ENCODE results near the gene GUCY1A2. TPM values are rescaled to one million over a fixed set of nuclear protein-coding genes. Genes with fewer than 3 reads are reported as not detected.
"Not testable (repeated sequence)": the region's sequence is repeated elsewhere in the genome, so short reads cannot be mapped to it uniquely, and the experiment has no call there.

GUCY1A2 gene
- total RNA-seq, 6 donors from 2014 or later = 4.2 to 22.9 (median 9.2) TPM

DNA sequence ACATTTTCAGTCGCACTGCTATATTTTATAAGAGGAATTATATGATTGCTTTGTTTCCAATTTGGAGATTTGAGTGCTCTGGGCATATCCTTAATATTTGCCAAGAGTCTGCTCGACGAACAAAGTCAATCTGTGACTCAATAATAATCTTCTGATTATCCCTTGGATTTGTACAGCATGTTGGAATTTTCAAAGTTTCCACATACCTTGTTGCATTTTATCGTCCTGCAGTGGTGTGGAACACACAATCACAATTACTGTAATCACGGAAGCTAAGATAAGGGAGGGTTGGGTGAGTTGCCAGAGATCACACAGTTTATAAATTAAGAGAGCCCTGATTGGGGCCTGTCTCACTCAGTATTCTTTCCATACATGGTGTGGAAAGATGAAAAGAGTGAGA, 189.3 kb downstream of the GUCY1A2 start:
- no peaks in the 10 kb centered on the region for H3K27me3 ChIP-seq
- ATAC-seq (ENCODE audit: low FRiP score in 2 of 2) (no peak), DNase-seq (no peak)
- H3K36me3 ChIP-seq = no peaks in the 10 kb centered on the region
- no peaks in the 10 kb centered on the region for H3K4me1 ChIP-seq
- H3K4me3 ChIP-seq = no peak overlapping the region
- H3K27ac ChIP-seq = no peak overlapping the region
- 61 to 63% methylated on average over 5 of the region's 5 CpGs for WGBS, 2 donors
- no peaks in the 10 kb centered on the region for H3K9me3 ChIP-seq
- TF ChIP-seq EP300 (IDR thresholded peaks at IDR 0.05) = no peak
- TF ChIP-seq POLR2AphosphoS5 (IDR thresholded peaks at IDR 0.05) = no peak
- no peak for TF ChIP-seq CTCF (IDR thresholded peaks at IDR 0.05)
- no peak for TF ChIP-seq POLR2A (IDR thresholded peaks at IDR 0.05)

DNA sequence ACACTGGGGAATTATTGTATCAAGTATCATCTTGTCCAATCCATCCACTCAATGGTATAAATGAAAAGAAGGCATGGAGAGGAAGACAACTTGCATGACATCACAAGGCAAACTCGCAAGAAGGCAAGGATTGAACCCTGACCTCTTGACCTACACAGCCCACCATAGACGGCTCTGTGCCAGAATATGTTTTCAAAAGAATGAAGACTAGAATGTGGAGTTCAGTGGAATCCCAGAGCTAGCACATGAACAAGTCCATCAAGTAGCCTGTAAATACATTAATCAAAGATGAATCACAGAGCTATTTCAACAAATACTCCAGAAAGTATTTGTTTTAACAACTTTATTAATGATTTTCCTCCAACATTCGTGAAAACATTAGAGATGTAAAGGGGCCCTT, 189.7 kb downstream of the GUCY1A2 start:
- Histone ChIP-seq H3K4me1 (no peaks in the 10 kb centered on the region), H3K9me3 (no peaks in the 10 kb centered on the region), H3K4me3 (no peak overlapping the region), H3K27me3 (no peaks in the 10 kb centered on the region), H3K27ac (no peak overlapping the region), H3K36me3 (no peaks in the 10 kb centered on the region)
- DNase-seq (no peak), ATAC-seq (ENCODE audit: low FRiP score in 2 of 2) (no peak)
- 56 to 57% methylated on average over 3 of the region's 3 CpGs for WGBS, 2 donors
- TF ChIP-seq CTCF (IDR thresholded peaks at IDR 0.05) (no peak), POLR2A (IDR thresholded peaks at IDR 0.05) (no peak), EP300 (IDR thresholded peaks at IDR 0.05) (no peak), POLR2AphosphoS5 (IDR thresholded peaks at IDR 0.05) (no peak)

DNA sequence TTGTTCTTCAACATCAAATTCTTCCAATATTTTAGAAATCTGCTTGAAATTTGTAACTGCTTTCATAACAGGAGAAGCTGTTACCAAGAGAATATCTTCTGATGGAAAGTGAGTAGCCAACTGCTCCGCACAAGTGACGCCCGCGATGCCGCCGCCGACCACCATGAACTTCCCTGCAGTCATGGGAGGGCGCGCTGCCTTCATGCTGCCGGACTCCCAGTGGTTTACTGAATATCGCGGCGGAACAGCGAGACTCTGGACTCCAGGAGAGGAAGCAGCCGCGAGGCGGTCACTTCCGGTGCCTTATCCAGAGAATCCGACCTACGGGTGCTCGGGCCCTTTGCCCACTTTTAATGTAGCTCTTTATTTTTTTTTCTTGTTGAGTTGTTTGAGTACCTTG, 190.6 kb downstream of the GUCY1A2 start:
- Histone ChIP-seq H3K9me3 (no peaks in the 10 kb centered on the region), H3K36me3 (no peaks in the 10 kb centered on the region), H3K4me1 (no peaks in the 10 kb centered on the region), H3K27ac (no peak overlapping the region), H3K27me3 (no peaks in the 10 kb centered on the region), H3K4me3 (no peak overlapping the region)
- ATAC-seq (ENCODE audit: low FRiP score in 2 of 2) (no peak), DNase-seq (peak in 1 of 2 donors; percentile 65)
- 95 to 97% methylated on average over 21 of the region's 21 CpGs for WGBS, 2 donors
- no peak for TF ChIP-seq POLR2A (IDR thresholded peaks at IDR 0.05)

DNA sequence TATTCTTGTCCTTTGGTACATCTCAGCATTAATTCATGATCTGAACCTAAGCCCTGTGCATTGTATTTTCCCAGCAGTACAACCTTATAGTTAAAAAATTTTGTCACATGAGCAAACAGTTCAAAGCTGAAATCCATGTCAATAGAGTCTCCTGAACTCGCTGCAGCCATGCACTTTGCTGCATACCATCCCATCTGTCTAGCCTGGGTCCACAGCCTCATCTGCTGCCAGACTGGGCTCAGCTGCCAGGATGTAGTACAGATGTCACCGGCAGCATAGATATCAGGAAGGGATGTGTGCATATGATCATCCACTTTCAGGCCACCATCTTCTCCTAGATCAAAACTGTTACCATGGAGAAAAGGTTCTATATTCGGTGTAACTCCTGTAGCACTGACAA, 191.7 kb downstream of the GUCY1A2 start:
- 88 to 92% methylated on average over 3 of the region's 3 CpGs for WGBS, 2 donors
- not testable (repeated sequence) for H3K4me3 ChIP-seq; H3K36me3 ChIP-seq; H3K9me3 ChIP-seq; ATAC-seq (ENCODE audit: low FRiP score in 2 of 2); DNase-seq; H3K27me3 ChIP-seq; H3K4me1 ChIP-seq; H3K27ac ChIP-seq

DNA sequence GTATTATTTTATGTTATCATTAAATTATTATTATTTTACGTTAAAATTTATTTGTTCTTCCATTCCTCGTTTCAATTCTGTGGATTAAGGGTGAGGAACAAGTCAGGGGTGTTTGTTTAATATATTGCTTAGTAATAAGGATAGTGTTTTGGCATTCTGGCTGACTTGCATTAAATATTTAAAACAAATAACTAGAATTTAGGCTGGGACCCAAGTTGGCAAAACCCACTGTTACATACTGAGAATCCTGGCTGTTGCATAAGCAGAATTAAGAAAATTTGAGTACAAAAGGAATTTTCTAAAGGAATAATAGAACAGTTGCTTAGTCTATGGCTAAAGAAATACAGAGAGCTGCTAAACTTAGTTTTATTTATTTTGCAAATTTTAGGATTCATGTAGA, 196.4 kb downstream of the GUCY1A2 start:
- WGBS, 2 donors = 54 to 59% methylated on average over 2 of the region's 2 CpGs
- no peaks in the 10 kb centered on the region for H3K9me3 ChIP-seq
- DNase-seq (no peak), ATAC-seq (ENCODE audit: low FRiP score in 2 of 2) (no peak)
- H3K4me1 ChIP-seq = no peaks in the 10 kb centered on the region
- H3K4me3 ChIP-seq = no peak overlapping the region
- H3K36me3 ChIP-seq = no peaks in the 10 kb centered on the region
- H3K27me3 ChIP-seq = no peaks in the 10 kb centered on the region
- TF ChIP-seq POLR2AphosphoS5 (IDR thresholded peaks at IDR 0.05) (no peak), EP300 (IDR thresholded peaks at IDR 0.05) (no peak), CTCF (IDR thresholded peaks at IDR 0.05) (no peak), POLR2A (IDR thresholded peaks at IDR 0.05) (no peak)
- H3K27ac ChIP-seq = no peak overlapping the region

DNA sequence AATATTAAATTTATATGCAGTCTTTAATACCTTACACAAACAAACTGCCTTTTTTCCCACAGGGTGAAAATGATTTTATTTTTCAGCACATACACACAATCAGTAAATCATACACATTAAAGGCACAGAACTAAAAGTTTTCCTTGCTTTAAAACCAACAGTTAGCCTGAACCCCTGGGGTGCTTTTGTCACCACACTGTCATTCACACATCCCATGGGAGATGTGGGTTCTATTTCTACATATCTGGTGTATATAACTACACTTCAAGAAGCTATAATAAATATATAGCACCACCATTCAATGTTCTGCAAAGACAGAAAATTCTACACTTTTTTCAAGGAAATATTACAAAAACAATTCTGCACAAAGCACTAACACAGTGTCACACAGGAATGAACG, 197.0 kb downstream of the GUCY1A2 start:
- ATAC-seq (ENCODE audit: low FRiP score in 2 of 2) (no peak), DNase-seq (no peak)
- TF ChIP-seq POLR2A (IDR thresholded peaks at IDR 0.05) (no peak), POLR2AphosphoS5 (IDR thresholded peaks at IDR 0.05) (no peak), CTCF (IDR thresholded peaks at IDR 0.05) (no peak), EP300 (IDR thresholded peaks at IDR 0.05) (no peak)
- Histone ChIP-seq H3K36me3 (no peaks in the 10 kb centered on the region), H3K4me1 (no peaks in the 10 kb centered on the region), H3K27ac (no peak overlapping the region), H3K9me3 (no peaks in the 10 kb centered on the region), H3K4me3 (no peak overlapping the region), H3K27me3 (no peaks in the 10 kb centered on the region)
- 34 to 45% methylated on average over 1 of the region's 1 CpG for WGBS, 2 donors

All from upper lobe of left lung (tissue), 6 donors.